Measurements from ENCODE around the gene RMND5A.
A peak's percentile ranks its signal among the peaks of the same experiment; 100 is the strongest.

RMND5A gene

GRCh38 chr2:86791573-86791972 is 71.5 kb downstream of the RMND5A start:
- DNase-seq (ENCODE audit: low read depth) = no peak

GRCh38 chr2:86793752-86794151 is 73.7 kb downstream of the RMND5A start:
- DNase-seq (ENCODE audit: low read depth) = no peak

GRCh38 chr2:86794861-86795260 is 74.8 kb downstream of the RMND5A start:
- no peak for DNase-seq (ENCODE audit: low read depth)

GRCh38 chr2:86800856-86801567 is 80.9 kb downstream of the RMND5A start:
- no peak for DNase-seq (ENCODE audit: low read depth)

GRCh38 chr2:86806059-86806857 is 86.2 kb downstream of the RMND5A start:
- no peak for DNase-seq (ENCODE audit: low read depth)

GRCh38 chr2:86807133-86807467 is 87.0 kb downstream of the RMND5A start:
- DNase-seq (ENCODE audit: low read depth) = no peak

GRCh38 chr2:86807468-86808275 is 87.6 kb downstream of the RMND5A start:
- no peak for DNase-seq (ENCODE audit: low read depth)

- peak; percentile 92 for DNase-seq (ENCODE audit: low read depth)
These were observed 88.4 kb downstream of the RMND5A start for GRCh38 chr2:86808315-86809161.

- DNase-seq (ENCODE audit: low read depth) = no peak
These were observed 89.5 kb downstream of the RMND5A start for GRCh38 chr2:86809481-86810121.

GRCh38 chr2:86815611-86816010 is 95.5 kb downstream of the RMND5A start:
- no peak for DNase-seq (ENCODE audit: low read depth)

- no peak for DNase-seq (ENCODE audit: low read depth)
These were observed 98.2 kb downstream of the RMND5A start for GRCh38 chr2:86818114-86818801.

GRCh38 chr2:86818957-86819356 is 98.9 kb downstream of the RMND5A start:
- DNase-seq (ENCODE audit: low read depth) = no peak

- no peak for DNase-seq (ENCODE audit: low read depth)
These were observed 101.2 kb downstream of the RMND5A start for GRCh38 chr2:86821306-86821705.

GRCh38 chr2:86821842-86822241 is 101.8 kb downstream of the RMND5A start:
- DNase-seq (ENCODE audit: low read depth) = no peak

- no peak for DNase-seq (ENCODE audit: low read depth)
These were observed 102.7 kb downstream of the RMND5A start for GRCh38 chr2:86822668-86823345.

- DNase-seq (ENCODE audit: low read depth) = no peak
These were observed 105.1 kb downstream of the RMND5A start for GRCh38 chr2:86825036-86825692.

- no peak for DNase-seq (ENCODE audit: low read depth)
These were observed 105.7 kb downstream of the RMND5A start for GRCh38 chr2:86825693-86826381.

GRCh38 chr2:86826951-86827350 is 106.9 kb downstream of the RMND5A start:
- no peak for DNase-seq (ENCODE audit: low read depth)

Data from activated T-cell treated with anti-CD3 and anti-CD28 coated beads for 24 hours (primary cell).